Keratinocyte (primary cell): ENCODE measurements around the gene PROCR. TPM values are rescaled to one million over a fixed set of nuclear protein-coding genes. Genes with fewer than 3 reads are reported as not detected.

Experiments
- DNase-seq: peaks from one replicate; pipeline ENCODE4 v3.0.0-alpha.2; 2011; ENCODE audit warnings: low read depth, missing footprints, low spot score
- FAIRE-seq: peaks from 2 replicates; lab custom pipeline; 2011; peaks lifted over from hg19 to GRCh38; lab: Jason Lieb, UNC
- H2AFZ ChIP-seq: 2 replicates; pipeline ENCODE4 v1.6.0; 2012; ENCODE audit warnings: low read length, control low read depth, inconsistent platforms; ENCODE audit not compliant: control insufficient read depth
- H3K27ac ChIP-seq: 2 replicates; pipeline ENCODE4 v1.5.1; 2011; ENCODE audit warnings: low read length; ENCODE audit not compliant: control insufficient read depth, insufficient read depth
- H3K27me3 ChIP-seq: 3 replicates; pipeline ENCODE4 v1.6.0; 2011; ENCODE audit warnings: low read length; ENCODE audit not compliant: control insufficient read depth, insufficient read depth; ENCODE audit errors: extremely low read depth
- H3K36me3 ChIP-seq, 2 experiments: 2 replicates in 1 of 2; 3 replicates in 1 of 2; pipeline ENCODE4 v1.5.1; 2011; ENCODE audit warnings: low read length in 2 of 2, mild to moderate bottlenecking in 1 of 2; ENCODE audit not compliant: control insufficient read depth in 2 of 2, insufficient read depth in 2 of 2; ENCODE audit errors: extremely low read depth in 1 of 2
- H3K4me1 ChIP-seq: 3 replicates; pipeline ENCODE4 v1.5.1; 2011; ENCODE audit warnings: low read length; ENCODE audit not compliant: control insufficient read depth, insufficient read depth; ENCODE audit errors: extremely low read depth
- H3K4me2 ChIP-seq: 3 replicates; pipeline ENCODE4 v1.6.0; 2011; ENCODE audit warnings: low read depth, low read length; ENCODE audit not compliant: control insufficient read depth, insufficient read depth; ENCODE audit errors: extremely low read depth
- H3K4me3 ChIP-seq, 3 experiments: fragments of 200-600 bp in 1 of 3; sonication (generic) in 1 of 3; 2 replicates in 2 of 3; 3 replicates in 1 of 3; pipeline ENCODE4 v1.5.1; 2011 to 2016; ENCODE audit warnings: low read length in 3 of 3, mild to moderate bottlenecking in 3 of 3, control low read depth in 2 of 3, inconsistent platforms in 1 of 3, low read depth in 1 of 3, mixed read lengths in 1 of 3, mixed run types in 1 of 3, moderate library complexity in 1 of 3; ENCODE audit not compliant: control insufficient read depth in 2 of 3, insufficient read depth in 2 of 3; ENCODE audit errors: extremely low read depth in 1 of 3
- H3K79me2 ChIP-seq: 2 replicates; pipeline ENCODE4 v1.6.0; 2012; ENCODE audit warnings: low read length; ENCODE audit not compliant: control insufficient read depth, insufficient read depth
- H3K9ac ChIP-seq: 3 replicates; pipeline ENCODE4 v1.6.0; 2011; ENCODE audit warnings: low read length; ENCODE audit not compliant: control insufficient read depth, insufficient read depth; ENCODE audit errors: extremely low read depth
- H3K9me1 ChIP-seq: 3 replicates; pipeline ENCODE4 v1.6.0; 2011; ENCODE audit warnings: low read length; ENCODE audit not compliant: control insufficient read depth, insufficient read depth; ENCODE audit errors: extremely low read depth
- H3K9me3 ChIP-seq: 2 replicates; pipeline ENCODE4 v1.5.1; 2012; ENCODE audit warnings: low read depth, low read length; ENCODE audit not compliant: control insufficient read depth
- H4K20me1 ChIP-seq: 3 replicates; pipeline ENCODE4 v1.6.0; 2011; ENCODE audit warnings: low read length; ENCODE audit not compliant: control insufficient read depth, insufficient read depth; ENCODE audit errors: extremely low read depth
- CTCF ChIP-seq, 3 experiments: IDR thresholded peaks in 1 of 3; conservative IDR thresholded peaks in 1 of 3; optimal IDR thresholded peaks in 1 of 3; 2 replicates in 2 of 3; 3 replicates in 1 of 3; pipeline versions ENCODE3 to v1.5.1; 2011; ENCODE audit warnings: low read length in 3 of 3, mild to moderate bottlenecking in 3 of 3, moderate library complexity in 2 of 3, control low read depth in 1 of 3, inconsistent platforms in 1 of 3; ENCODE audit not compliant: insufficient read depth in 2 of 3; ENCODE audit errors: extremely low read depth in 1 of 3
- EZH2 ChIP-seq: IDR thresholded peaks from one replicate; pipeline ENCODE4 v1.6.1; 2012; ENCODE audit warnings: inconsistent platforms, mild to moderate bottlenecking, low read length, moderate library complexity
- dilution Hi-C: fragments of 300-500 bp; cut with MboI; formaldehyde crosslinking; loops from one replicate; pipeline ENCODE4 v1.7.0; 2020; ENCODE audit warnings: low sequenced_read_pairs; ENCODE audit not compliant: extremely low pct_ligation_motif_present
- polyA plus RNA-seq, 5 experiments: library from polyadenylated mRNA; depleted of rRNA in 3 of 5; stranded (reverse) in 3 of 5; stranded (forward) in 1 of 5; unstranded in 1 of 5; fragments of >200 nt; gene quantifications; 1 replicate in 1 of 5; 2 replicates in 3 of 5; 3 replicates in 1 of 5; pipeline versions ENCODE4 v1.2.1 to v1.2.3, GENCODE V29; 2011 to 2012; ENCODE audit warnings: missing spikeins in 2 of 5, low read depth in 1 of 5, low replicate concordance in 1 of 5
- small RNA-seq, 3 experiments: library from RNA; depleted of rRNA; stranded (forward); fragments of <200 nt; gene quantifications; one replicate each; pipeline ENCODE3, GENCODE V24; 2012; ENCODE audit warnings: low read depth in 3 of 3, low replicate concordance in 1 of 3; ENCODE audit not compliant: insufficient read length in 3 of 3

The PROCR gene
- polyA plus RNA-seq, 1 donor (not counting 4 experiments of a cell fraction or from before 2014, with no cell fraction given), result 74.1 TPM

- H3K79me2 ChIP-seq, result no peaks in the 10 kb centered on the region
- no peaks in the 10 kb centered on the region for H3K4me1 ChIP-seq
- H3K27ac ChIP-seq, result no peak overlapping the region
- no peak for FAIRE-seq
- no peaks in the 10 kb centered on the region for H3K36me3 ChIP-seq
- no peaks in the 10 kb centered on the region for H3K9me3 ChIP-seq
- no peak overlapping the region for H3K4me2 ChIP-seq
- no peak overlapping the region for H3K4me3 ChIP-seq
- no peaks in the 10 kb centered on the region for H3K9me1 ChIP-seq
- no peak for DNase-seq
- dilution Hi-C loops, result no loop called here
- H4K20me1 ChIP-seq, result no peaks in the 10 kb centered on the region
- no peak overlapping the region for H2AFZ ChIP-seq
- H3K27me3 ChIP-seq, result peaks cover 30% of the 10 kb centered on the region
- TF ChIP-seq EZH2 (peak; percentile 2), CTCF (optimal IDR thresholded peaks at IDR 0.05 in 1 of 3, IDR thresholded peaks at IDR 0.05 in 1 of 3, conservative IDR thresholded peaks at IDR 0.05 in 1 of 3; ENCODE audit: extremely low read depth in 1 of 3, insufficient read depth in 2 of 3, low read length in 3 of 3) (no peak)
- H3K9ac ChIP-seq, result no peak overlapping the region
Measured at GRCh38 chr20:35225319-35226125, 53.6 kb downstream of the PROCR start.

GRCh38 chr20:35226126-35226883 lies 54.4 kb downstream of the PROCR start, which contains the start of gene MMP24:
Gene MMP24, plus strand, starts transcription at chr20:35226690. Its CDS starts 49 bp downstream, at chr20:35226739.
- Histone ChIP-seq H3K9me1 (no peaks in the 10 kb centered on the region), H3K79me2 (no peaks in the 10 kb centered on the region), H3K9ac (no peak within 1 kb of the TSS), H3K27me3 (peaks cover 30% of the 10 kb centered on the region), H3K4me1 (no peaks in the 10 kb centered on the region), H3K4me3 (no peak within 1 kb of the TSS), H3K36me3 (no peaks in the 10 kb centered on the region), H4K20me1 (no peaks in the 10 kb centered on the region), H3K27ac (no peak within 1 kb of the TSS), H2AFZ (no peak within 1 kb of the TSS), H3K4me2 (peak within 1 kb of the TSS; percentile 13), H3K9me3 (no peaks in the 10 kb centered on the region)
- dilution Hi-C loops, result no loop called here
- no peak for FAIRE-seq
- TF ChIP-seq CTCF (optimal IDR thresholded peaks at IDR 0.05 in 1 of 3, IDR thresholded peaks at IDR 0.05 in 1 of 3, conservative IDR thresholded peaks at IDR 0.05 in 1 of 3; ENCODE audit: extremely low read depth in 1 of 3, insufficient read depth in 2 of 3, low read length in 3 of 3) (no peak), EZH2 (peak; percentile 87)
- no peak for DNase-seq

Small RNA genes within 50 kb of the gene (small RNA-seq; reads per million reads assigned to genes)
- gene MT1P3, result 0 reads per million in 3 experiments
- 0 reads per million in 3 experiments for gene RNA5SP483

Other genes with a start within 250 kb of the PROCR start
- 101 to 112 TPM (median 101 TPM) in 3 replicates for gene GSS, start 216.3 kb upstream of the PROCR start, polyA plus RNA-seq
- 0.01 TPM in 2 of 3 replicates, not detected in the other for gene MYH7B, start 216.2 kb upstream of the PROCR start, polyA plus RNA-seq
- 53.9 to 69.1 TPM (median 64.8 TPM) in 3 replicates for gene TRPC4AP, start 79.3 kb upstream of the PROCR start, polyA plus RNA-seq
- gene EDEM2, start 24.7 kb upstream of the PROCR start, polyA plus RNA-seq, result 11.0 to 22.6 TPM (median 15.4 TPM) in 3 replicates
- gene MMP24, start 54.6 kb downstream of the PROCR start, polyA plus RNA-seq, result 0.01 TPM in 2 of 3 replicates, not detected in the other
- 19.5 to 31.9 TPM (median 24.7 TPM) in 3 replicates for gene MMP24OS, start 106.0 kb downstream of the PROCR start, polyA plus RNA-seq
- 206 to 285 TPM (median 283 TPM) in 3 replicates for gene EIF6, start 112.7 kb downstream of the PROCR start, polyA plus RNA-seq
- gene FAM83C, start 120.4 kb downstream of the PROCR start, polyA plus RNA-seq, result 12.4 to 23.0 TPM (median 12.6 TPM) in 3 replicates
- 24.4 to 38.8 TPM (median 38.5 TPM) in 3 replicates for gene UQCC1, start 239.9 kb downstream of the PROCR start, polyA plus RNA-seq